ENCODE results near the gene GAPDHS.

DNA sequence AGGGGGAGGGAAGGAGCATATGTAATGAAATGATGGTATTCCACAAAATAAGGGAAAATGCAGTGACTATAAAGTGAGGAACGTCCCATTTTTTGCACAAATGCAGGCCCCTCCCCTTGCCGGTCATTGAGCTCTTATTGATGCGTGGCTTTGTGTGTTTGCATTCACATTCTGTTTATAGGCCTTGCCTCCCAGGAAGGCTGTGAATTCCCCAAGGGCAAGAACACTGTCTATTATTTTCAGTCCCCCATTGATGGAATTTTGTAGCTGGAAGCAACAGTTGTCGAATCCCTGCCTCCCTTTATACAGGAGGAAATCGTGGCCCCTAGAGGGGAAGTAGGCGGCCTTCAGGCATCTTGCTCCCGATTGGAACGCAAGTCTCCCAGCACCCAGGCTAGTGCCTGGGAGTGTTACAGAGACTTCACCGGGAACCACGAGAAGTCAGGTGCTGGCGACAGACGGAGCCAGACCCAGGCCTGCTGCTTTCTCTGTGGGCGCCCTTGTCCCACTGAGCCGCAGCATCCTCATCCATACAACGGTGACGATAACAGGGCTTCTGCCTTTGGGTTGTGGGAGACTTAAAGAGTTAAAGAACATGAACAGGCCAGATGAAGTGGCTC is 12.0 kb upstream of the GAPDHS start:
- TF ChIP-seq, protein P1, sequence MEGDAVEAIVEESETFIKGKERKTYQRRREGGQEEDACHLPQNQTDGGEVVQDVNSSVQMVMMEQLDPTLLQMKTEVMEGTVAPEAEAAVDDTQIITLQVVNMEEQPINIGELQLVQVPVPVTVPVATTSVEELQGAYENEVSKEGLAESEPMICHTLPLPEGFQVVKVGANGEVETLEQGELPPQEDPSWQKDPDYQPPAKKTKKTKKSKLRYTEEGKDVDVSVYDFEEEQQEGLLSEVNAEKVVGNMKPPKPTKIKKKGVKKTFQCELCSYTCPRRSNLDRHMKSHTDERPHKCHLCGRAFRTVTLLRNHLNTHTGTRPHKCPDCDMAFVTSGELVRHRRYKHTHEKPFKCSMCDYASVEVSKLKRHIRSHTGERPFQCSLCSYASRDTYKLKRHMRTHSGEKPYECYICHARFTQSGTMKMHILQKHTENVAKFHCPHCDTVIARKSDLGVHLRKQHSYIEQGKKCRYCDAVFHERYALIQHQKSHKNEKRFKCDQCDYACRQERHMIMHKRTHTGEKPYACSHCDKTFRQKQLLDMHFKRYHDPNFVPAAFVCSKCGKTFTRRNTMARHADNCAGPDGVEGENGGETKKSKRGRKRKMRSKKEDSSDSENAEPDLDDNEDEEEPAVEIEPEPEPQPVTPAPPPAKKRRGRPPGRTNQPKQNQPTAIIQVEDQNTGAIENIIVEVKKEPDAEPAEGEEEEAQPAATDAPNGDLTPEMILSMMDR (IDR thresholded peaks at IDR 0.05), result no peak
- TF ChIP-seq POLR2A (IDR thresholded peaks at IDR 0.05), result no peak

Data from testis (tissue), 2 donors.